ENCODE measurements around the gene MUC5B.

- no peak for TF ChIP-seq EZH2 (IDR thresholded peaks at IDR 0.05; ENCODE audit: low read depth)
- TF ChIP-seq, protein P1, sequence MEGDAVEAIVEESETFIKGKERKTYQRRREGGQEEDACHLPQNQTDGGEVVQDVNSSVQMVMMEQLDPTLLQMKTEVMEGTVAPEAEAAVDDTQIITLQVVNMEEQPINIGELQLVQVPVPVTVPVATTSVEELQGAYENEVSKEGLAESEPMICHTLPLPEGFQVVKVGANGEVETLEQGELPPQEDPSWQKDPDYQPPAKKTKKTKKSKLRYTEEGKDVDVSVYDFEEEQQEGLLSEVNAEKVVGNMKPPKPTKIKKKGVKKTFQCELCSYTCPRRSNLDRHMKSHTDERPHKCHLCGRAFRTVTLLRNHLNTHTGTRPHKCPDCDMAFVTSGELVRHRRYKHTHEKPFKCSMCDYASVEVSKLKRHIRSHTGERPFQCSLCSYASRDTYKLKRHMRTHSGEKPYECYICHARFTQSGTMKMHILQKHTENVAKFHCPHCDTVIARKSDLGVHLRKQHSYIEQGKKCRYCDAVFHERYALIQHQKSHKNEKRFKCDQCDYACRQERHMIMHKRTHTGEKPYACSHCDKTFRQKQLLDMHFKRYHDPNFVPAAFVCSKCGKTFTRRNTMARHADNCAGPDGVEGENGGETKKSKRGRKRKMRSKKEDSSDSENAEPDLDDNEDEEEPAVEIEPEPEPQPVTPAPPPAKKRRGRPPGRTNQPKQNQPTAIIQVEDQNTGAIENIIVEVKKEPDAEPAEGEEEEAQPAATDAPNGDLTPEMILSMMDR (conservative IDR thresholded peaks at IDR 0.05) = no peak
Measured at GRCh38 chr11:1207401-1208143, 15.3 kb upstream of the MUC5B start.

Measured in PC-9 (cell line).